GM23338 (cell line): Measurements from ENCODE around the gene PICK1.

Source experiments
- EZH2 ChIP-seq: fragments of 200-600 bp; sonication (generic); IDR thresholded peaks from one replicate; pipeline ENCODE4 v1.8.0; 2017; ENCODE audit warnings: antibody characterized with exemption, mild to moderate bottlenecking, low read depth; ENCODE audit not compliant: unreplicated experiment
- STAT1 ChIP-seq: IDR thresholded peaks from one replicate; pipeline ENCODE4 v1.6.1; 2016; ENCODE audit warnings: antibody characterized with exemption; ENCODE audit not compliant: unreplicated experiment
- TF ChIP-seq, protein P1 (sequence below), 2 experiments: fragments of 200-600 bp in 1 of 2; sonication (generic) in 1 of 2; conservative IDR thresholded peaks; 2 replicates each; pipeline versions ENCODE4 v1.5.1 to v1.6.1; 2016 to 2017; ENCODE audit warnings: antibody characterized with exemption in 2 of 2, low read depth in 2 of 2, mild to moderate bottlenecking in 2 of 2, moderate library complexity in 1 of 2

DNA sequence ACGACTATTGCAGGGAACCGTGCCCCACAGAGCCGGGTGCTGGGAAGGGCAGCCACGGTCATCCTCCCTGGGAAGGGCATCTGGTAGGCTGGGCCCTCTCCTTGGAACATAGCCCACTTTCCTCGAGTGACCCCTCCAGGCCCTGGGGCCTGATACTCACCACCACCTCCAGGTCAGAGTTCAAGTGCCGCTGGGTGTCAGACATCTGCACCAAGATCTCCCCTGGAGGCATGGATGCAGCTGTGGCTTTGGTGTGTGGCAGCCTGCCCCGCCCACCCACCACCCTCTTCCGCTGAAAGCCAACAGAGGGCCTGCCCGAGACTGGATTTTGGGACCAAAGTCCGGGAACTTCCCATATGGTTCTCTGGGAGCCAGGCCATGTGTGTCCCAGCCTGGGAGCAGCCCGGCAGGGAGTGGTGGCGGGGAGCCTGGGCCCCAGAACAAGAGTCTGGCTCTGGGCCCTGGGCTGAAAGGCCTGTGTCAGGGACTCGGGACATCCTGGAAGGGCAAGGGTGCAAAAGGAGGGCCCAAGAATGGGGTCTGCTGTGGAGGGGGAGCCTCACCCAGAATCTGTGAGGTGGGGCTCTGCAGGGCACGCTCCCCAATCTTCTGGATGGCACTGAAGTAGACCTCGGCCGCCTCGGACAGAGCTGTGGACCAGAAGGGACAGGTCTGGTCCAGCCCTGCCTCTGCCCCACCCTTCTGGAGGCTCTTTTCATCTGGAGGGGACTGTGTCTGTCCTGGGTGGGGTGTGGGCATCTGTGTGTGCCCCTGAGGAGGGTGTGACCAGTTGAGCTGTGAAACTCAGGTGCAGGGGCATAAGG lies 50.7 kb downstream of the PICK1 start:
- TF ChIP-seq, protein P1, sequence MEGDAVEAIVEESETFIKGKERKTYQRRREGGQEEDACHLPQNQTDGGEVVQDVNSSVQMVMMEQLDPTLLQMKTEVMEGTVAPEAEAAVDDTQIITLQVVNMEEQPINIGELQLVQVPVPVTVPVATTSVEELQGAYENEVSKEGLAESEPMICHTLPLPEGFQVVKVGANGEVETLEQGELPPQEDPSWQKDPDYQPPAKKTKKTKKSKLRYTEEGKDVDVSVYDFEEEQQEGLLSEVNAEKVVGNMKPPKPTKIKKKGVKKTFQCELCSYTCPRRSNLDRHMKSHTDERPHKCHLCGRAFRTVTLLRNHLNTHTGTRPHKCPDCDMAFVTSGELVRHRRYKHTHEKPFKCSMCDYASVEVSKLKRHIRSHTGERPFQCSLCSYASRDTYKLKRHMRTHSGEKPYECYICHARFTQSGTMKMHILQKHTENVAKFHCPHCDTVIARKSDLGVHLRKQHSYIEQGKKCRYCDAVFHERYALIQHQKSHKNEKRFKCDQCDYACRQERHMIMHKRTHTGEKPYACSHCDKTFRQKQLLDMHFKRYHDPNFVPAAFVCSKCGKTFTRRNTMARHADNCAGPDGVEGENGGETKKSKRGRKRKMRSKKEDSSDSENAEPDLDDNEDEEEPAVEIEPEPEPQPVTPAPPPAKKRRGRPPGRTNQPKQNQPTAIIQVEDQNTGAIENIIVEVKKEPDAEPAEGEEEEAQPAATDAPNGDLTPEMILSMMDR (conservative IDR thresholded peaks at IDR 0.05; ENCODE audit: low read depth in 2 of 2): no peak
- TF ChIP-seq STAT1: no peak
- no peak for TF ChIP-seq EZH2
